GM10266 (cell line): ENCODE measurements around the gene TRMT112.
"Not testable (repeated sequence)": the region's sequence is repeated elsewhere in the genome, so short reads cannot be mapped to it uniquely, and the experiment has no call there.

Experiments used
- DNase-seq: peaks from one replicate; pipeline ENCODE4 v3.0.0; 2012; ENCODE audit errors: extremely low spot score
- TF ChIP-seq, protein P1 (sequence below): IDR thresholded peaks from 2 replicates; pipeline ENCODE4 v1.5.1; 2012; ENCODE audit warnings: mild to moderate bottlenecking, low read depth; ENCODE audit not compliant: control insufficient read depth, insufficient read depth; ENCODE audit errors: missing control alignments

TRMT112 gene

GRCh38 chr11:64318766-64319761, 1.7 kb upstream of the TRMT112 start:
- TF ChIP-seq, protein P1, sequence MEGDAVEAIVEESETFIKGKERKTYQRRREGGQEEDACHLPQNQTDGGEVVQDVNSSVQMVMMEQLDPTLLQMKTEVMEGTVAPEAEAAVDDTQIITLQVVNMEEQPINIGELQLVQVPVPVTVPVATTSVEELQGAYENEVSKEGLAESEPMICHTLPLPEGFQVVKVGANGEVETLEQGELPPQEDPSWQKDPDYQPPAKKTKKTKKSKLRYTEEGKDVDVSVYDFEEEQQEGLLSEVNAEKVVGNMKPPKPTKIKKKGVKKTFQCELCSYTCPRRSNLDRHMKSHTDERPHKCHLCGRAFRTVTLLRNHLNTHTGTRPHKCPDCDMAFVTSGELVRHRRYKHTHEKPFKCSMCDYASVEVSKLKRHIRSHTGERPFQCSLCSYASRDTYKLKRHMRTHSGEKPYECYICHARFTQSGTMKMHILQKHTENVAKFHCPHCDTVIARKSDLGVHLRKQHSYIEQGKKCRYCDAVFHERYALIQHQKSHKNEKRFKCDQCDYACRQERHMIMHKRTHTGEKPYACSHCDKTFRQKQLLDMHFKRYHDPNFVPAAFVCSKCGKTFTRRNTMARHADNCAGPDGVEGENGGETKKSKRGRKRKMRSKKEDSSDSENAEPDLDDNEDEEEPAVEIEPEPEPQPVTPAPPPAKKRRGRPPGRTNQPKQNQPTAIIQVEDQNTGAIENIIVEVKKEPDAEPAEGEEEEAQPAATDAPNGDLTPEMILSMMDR = no peak
- DNase-seq = no peak

- TF ChIP-seq, protein P1 = peak; percentile 75
- peak; percentile 96 for DNase-seq
Measured at GRCh38 chr11:64317961-64318765, 804 bp upstream of the TRMT112 start, which contains the start of gene PRDX5. Gene PRDX5, plus strand, starts transcription at chr11:64318121. Its CDS starts 95 bp downstream, at chr11:64318216.

DNA sequence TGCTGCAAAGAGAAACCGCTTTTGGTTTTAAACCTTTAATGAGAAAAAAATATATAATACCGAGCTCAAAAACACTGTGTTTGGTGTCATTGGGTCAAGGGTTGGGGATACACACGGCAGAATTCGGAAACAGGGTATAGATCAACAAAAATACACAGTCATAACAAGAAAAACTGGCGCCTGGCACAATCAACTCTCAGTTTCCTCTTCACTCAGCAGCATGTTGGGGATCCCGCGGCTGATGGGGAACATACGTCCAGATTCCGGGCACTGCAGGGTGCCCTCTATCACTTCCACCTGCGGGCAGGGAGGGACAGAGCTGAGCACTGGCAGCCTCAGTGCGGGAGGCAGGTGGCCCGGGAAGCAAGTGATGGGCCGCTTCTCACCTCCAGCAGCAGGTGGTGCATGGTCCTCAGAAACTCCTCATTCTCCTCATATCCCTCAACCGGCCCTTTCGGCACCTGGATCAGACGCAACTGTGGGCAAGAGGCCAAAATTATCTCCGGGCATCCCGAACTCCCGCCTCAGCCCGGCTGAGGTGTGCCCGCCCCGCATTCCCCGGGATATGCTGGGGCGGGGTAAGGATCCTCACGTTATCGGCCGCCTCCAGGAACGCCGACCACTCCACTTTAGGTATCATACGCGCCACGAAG, 561 bp downstream of the TRMT112 start:
- no peak for DNase-seq
- TF ChIP-seq, protein P1 = no peak

GRCh38 chr11:64315667-64316526, 1.5 kb downstream of the TRMT112 start:
- DNase-seq = not testable (repeated sequence)

- TF ChIP-seq, protein P1 = no peak
- no peak for DNase-seq
Measured at GRCh38 chr11:64314805-64315561, 2.4 kb downstream of the TRMT112 start.

- TF ChIP-seq, protein P1 = peak; percentile 22
- DNase-seq = no peak
Measured at GRCh38 chr11:64314146-64314804, 3.1 kb downstream of the TRMT112 start.
